ENCODE results near the gene SDHAF3.

Gene SDHAF3

GRCh38 chr7:97117372-97118188, at the start of gene SDHAF3 (continued):
- peak; percentile 79; the same call in 1 of the 2 replicates for TF ChIP-seq ZNF610 (tag by site-specific recombination; IDR thresholded peaks at IDR 0.05; ENCODE audit: borderline replicate concordance)
- TF ChIP-seq GLI2 (tag by site-specific recombination; IDR thresholded peaks at IDR 0.05; ENCODE audit: borderline replicate concordance, low read depth): no peak
- TF ChIP-seq ZNF549 (tag by site-specific recombination; IDR thresholded peaks at IDR 0.05): no peak
- TF ChIP-seq ZBTB11 (tag by site-specific recombination; conservative IDR thresholded peaks at IDR 0.05; ENCODE audit: low read depth): peak; percentile 99
- no peak for TF ChIP-seq MEIS1 (CRISPR knock-in tag; IDR thresholded peaks at IDR 0.05; ENCODE audit: borderline replicate concordance)
- no peak for TF ChIP-seq RBAK (tag by site-specific recombination; IDR thresholded peaks at IDR 0.05)
- no peak for TF ChIP-seq ZNF544 (tag by site-specific recombination; IDR thresholded peaks at IDR 0.05)
- TF ChIP-seq, protein P1, sequence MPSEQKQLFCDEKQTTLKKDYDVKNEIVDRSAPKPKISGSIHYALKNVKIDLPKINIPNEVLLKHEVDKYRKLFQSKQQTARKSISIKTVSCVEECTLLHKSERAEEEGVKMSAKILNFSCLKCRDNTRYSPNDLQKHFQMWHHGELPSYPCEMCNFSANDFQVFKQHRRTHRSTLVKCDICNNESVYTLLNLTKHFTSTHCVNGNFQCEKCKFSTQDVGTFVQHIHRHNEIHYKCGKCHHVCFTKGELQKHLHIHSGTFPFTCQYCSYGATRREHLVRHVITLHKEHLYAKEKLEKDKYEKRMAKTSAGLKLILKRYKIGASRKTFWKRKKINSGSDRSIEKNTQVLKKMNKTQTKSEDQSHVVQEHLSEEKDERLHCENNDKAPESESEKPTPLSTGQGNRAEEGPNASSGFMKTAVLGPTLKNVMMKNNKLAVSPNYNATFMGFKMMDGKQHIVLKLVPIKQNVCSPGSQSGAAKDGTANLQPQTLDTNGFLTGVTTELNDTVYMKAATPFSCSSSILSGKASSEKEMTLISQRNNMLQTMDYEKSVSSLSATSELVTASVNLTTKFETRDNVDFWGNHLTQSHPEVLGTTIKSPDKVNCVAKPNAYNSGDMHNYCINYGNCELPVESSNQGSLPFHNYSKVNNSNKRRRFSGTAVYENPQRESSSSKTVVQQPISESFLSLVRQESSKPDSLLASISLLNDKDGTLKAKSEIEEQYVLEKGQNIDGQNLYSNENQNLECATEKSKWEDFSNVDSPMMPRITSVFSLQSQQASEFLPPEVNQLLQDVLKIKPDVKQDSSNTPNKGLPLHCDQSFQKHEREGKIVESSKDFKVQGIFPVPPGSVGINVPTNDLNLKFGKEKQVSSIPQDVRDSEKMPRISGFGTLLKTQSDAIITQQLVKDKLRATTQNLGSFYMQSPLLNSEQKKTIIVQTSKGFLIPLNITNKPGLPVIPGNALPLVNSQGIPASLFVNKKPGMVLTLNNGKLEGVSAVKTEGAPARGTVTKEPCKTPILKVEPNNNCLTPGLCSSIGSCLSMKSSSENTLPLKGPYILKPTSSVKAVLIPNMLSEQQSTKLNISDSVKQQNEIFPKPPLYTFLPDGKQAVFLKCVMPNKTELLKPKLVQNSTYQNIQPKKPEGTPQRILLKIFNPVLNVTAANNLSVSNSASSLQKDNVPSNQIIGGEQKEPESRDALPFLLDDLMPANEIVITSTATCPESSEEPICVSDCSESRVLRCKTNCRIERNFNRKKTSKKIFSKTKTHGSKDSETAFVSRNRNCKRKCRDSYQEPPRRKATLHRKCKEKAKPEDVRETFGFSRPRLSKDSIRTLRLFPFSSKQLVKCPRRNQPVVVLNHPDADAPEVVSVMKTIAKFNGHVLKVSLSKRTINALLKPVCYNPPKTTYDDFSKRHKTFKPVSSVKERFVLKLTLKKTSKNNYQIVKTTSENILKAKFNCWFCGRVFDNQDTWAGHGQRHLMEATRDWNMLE (tag by site-specific recombination; conservative IDR thresholded peaks at IDR 0.05; ENCODE audit: low read depth): peak; percentile 96
- TF ChIP-seq SP3 (tag by site-specific recombination; IDR thresholded peaks at IDR 0.05): peak; percentile 79
- TF ChIP-seq HOXD13 (CRISPR knock-in tag; IDR thresholded peaks at IDR 0.05; ENCODE audit: borderline replicate concordance): no peak
- TF ChIP-seq ZNF501 (tag by site-specific recombination; IDR thresholded peaks at IDR 0.05): peak; percentile 95
- TF ChIP-seq, protein P2, sequence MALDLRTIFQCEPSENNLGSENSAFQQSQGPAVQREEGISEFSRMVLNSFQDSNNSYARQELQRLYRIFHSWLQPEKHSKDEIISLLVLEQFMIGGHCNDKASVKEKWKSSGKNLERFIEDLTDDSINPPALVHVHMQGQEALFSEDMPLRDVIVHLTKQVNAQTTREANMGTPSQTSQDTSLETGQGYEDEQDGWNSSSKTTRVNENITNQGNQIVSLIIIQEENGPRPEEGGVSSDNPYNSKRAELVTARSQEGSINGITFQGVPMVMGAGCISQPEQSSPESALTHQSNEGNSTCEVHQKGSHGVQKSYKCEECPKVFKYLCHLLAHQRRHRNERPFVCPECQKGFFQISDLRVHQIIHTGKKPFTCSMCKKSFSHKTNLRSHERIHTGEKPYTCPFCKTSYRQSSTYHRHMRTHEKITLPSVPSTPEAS (tag by site-specific recombination; IDR thresholded peaks at IDR 0.05): no peak
- no peak for TF ChIP-seq YY1 (tag by site-specific recombination; IDR thresholded peaks at IDR 0.05)
- TF ChIP-seq ZNF692 (tag by site-specific recombination; IDR thresholded peaks at IDR 0.05): peak; percentile 81
- no peak for TF ChIP-seq ZNF560 (tag by site-specific recombination; IDR thresholded peaks at IDR 0.05; ENCODE audit: borderline replicate concordance)
- TF ChIP-seq, protein P3, sequence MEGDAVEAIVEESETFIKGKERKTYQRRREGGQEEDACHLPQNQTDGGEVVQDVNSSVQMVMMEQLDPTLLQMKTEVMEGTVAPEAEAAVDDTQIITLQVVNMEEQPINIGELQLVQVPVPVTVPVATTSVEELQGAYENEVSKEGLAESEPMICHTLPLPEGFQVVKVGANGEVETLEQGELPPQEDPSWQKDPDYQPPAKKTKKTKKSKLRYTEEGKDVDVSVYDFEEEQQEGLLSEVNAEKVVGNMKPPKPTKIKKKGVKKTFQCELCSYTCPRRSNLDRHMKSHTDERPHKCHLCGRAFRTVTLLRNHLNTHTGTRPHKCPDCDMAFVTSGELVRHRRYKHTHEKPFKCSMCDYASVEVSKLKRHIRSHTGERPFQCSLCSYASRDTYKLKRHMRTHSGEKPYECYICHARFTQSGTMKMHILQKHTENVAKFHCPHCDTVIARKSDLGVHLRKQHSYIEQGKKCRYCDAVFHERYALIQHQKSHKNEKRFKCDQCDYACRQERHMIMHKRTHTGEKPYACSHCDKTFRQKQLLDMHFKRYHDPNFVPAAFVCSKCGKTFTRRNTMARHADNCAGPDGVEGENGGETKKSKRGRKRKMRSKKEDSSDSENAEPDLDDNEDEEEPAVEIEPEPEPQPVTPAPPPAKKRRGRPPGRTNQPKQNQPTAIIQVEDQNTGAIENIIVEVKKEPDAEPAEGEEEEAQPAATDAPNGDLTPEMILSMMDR (tag by site-specific recombination; IDR thresholded peaks at IDR 0.05): peak; percentile 97
- TF ChIP-seq ZEB2 (tag by site-specific recombination; IDR thresholded peaks at IDR 0.05): peak; percentile 98
- TF ChIP-seq ZNF362 (tag by site-specific recombination; IDR thresholded peaks at IDR 0.05): no peak
- no peak for TF ChIP-seq TCF7L2 (IDR thresholded peaks at IDR 0.05; ENCODE audit: borderline replicate concordance, low read depth, low read length)
- TF ChIP-seq ZNF311 (tag by site-specific recombination; IDR thresholded peaks at IDR 0.05; ENCODE audit: borderline replicate concordance): no peak
- no peak for TF ChIP-seq AEBP2 (tag by site-specific recombination; IDR thresholded peaks at IDR 0.05; ENCODE audit: borderline replicate concordance)
- no peak for TF ChIP-seq ZNF114 (tag by site-specific recombination; IDR thresholded peaks at IDR 0.05)

Data from HEK293 (cell line).